ENCODE results near the gene ITGA11. TPM values are rescaled to one million over a fixed set of nuclear protein-coding genes. Genes with fewer than 3 reads are reported as not detected.

Gene ITGA11
- total and polyA plus RNA-seq, 3 experiments from 2014 or later: not detected

GRCh38 chr15:68471541-68471940 is 39.6 kb upstream of the ITGA11 start:
- no peak for DNase-seq
- peaks cover 12 to 23% of the 10 kb centered on the region in 2 donors for H3K27me3 Mint-ChIP-seq
- H3K36me3 Mint-ChIP-seq: no peaks in the 10 kb centered on the region
- H3K9me3 ChIP-seq (ENCODE audit: low read length): no peaks in the 10 kb centered on the region
- no peaks in the 10 kb centered on the region for H3K36me3 ChIP-seq (ENCODE audit: insufficient read depth, low read length)
- no peak overlapping the region for H3K27ac ChIP-seq (ENCODE audit: low read depth, low read length)
- H3K4me1 ChIP-seq (ENCODE audit: insufficient read depth, low read length): no peaks in the 10 kb centered on the region
- H3K9me3 Mint-ChIP-seq: no peaks in the 10 kb centered on the region
- CTCF ChIA-PET: interaction anchor here (0.6 kb wide), 1 partner anchor 134 kb away, joined by 3 read pairs; no protein-coding TSS in a partner anchor
- H3K27me3 ChIP-seq (ENCODE audit: insufficient read depth, low read length, poor library complexity, severe bottlenecking): no peaks in the 10 kb centered on the region
- no peak overlapping the region for H3K27ac Mint-ChIP-seq
- POLR2A ChIA-PET: no interaction called here
- H3K4me3 ChIP-seq (ENCODE audit: low read length): no peak overlapping the region
- H3K4me3 Mint-ChIP-seq: no peak overlapping the region
- no peaks in the 10 kb centered on the region for H3K4me1 Mint-ChIP-seq

- Mint-ChIP-seq H3K27ac (no peak overlapping the region), H3K9me3 (no peaks in the 10 kb centered on the region), H3K27me3 (peaks cover 11 to 22% of the 10 kb centered on the region in 2 donors), H3K4me1 (no peaks in the 10 kb centered on the region), H3K36me3 (no peaks in the 10 kb centered on the region), H3K4me3 (no peak overlapping the region)
- ChIA-PET POLR2A (no interaction called here), CTCF (no interaction called here)
- Histone ChIP-seq H3K27me3 (ENCODE audit: insufficient read depth, low read length, poor library complexity, severe bottlenecking) (no peaks in the 10 kb centered on the region), H3K4me1 (ENCODE audit: insufficient read depth, low read length) (no peaks in the 10 kb centered on the region), H3K4me3 (ENCODE audit: low read length) (no peak overlapping the region), H3K9me3 (ENCODE audit: low read length) (no peaks in the 10 kb centered on the region), H3K27ac (ENCODE audit: low read depth, low read length) (no peak overlapping the region), H3K36me3 (ENCODE audit: insufficient read depth, low read length) (no peaks in the 10 kb centered on the region)
- DNase-seq: no peak
Measured at GRCh38 chr15:68470976-68471375, 39.0 kb upstream of the ITGA11 start.

DNA sequence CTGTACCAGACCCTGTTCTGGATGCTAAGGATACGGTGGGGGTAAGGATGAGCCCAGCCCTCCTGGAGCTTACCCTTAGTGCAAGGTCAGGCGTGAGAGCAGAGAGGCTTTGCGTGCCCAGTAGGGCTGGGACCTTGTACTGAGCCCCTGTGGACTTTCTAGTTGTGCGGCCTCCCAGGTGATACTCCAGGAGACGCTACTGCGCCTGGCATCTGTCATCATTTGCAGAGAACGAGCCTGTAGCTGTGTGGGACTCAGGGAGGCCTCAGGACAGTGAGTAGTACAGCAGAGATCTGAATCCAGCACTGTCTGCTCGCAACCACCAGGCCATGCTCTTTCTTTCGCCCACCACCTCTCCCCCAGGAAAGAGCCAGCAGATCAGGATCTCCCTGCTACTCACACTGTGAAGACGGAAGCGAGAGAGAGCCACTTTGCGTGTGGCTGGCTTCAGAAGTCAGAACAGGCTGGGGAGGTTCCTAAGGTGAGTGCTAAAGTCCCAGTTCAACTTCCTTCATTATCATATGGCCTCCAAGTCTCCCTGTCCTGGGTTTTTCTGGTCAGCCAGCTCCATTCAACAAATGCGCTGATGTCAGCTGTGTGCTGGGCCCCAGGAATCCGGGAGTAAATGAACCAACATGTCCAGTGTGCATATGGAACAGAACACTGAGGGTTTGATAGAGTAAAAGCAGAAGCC is 38.2 kb upstream of the ITGA11 start:
- no peaks in the 10 kb centered on the region for H3K27me3 ChIP-seq (ENCODE audit: insufficient read depth, low read length, poor library complexity, severe bottlenecking)
- Mint-ChIP-seq H3K27me3 (peaks cover 8 to 27% of the 10 kb centered on the region in 2 donors), H3K4me1 (no peaks in the 10 kb centered on the region), H3K36me3 (no peaks in the 10 kb centered on the region), H3K9me3 (no peaks in the 10 kb centered on the region), H3K4me3 (no peak overlapping the region), H3K27ac (no peak overlapping the region)
- ChIA-PET POLR2A (no interaction called here), CTCF (no interaction called here)
- H3K4me1 ChIP-seq (ENCODE audit: insufficient read depth, low read length): no peaks in the 10 kb centered on the region
- H3K9me3 ChIP-seq (ENCODE audit: low read length): no peaks in the 10 kb centered on the region
- DNase-seq: no peak
- no peak overlapping the region for H3K27ac ChIP-seq (ENCODE audit: low read depth, low read length)
- H3K36me3 ChIP-seq (ENCODE audit: insufficient read depth, low read length): no peaks in the 10 kb centered on the region
- no peak overlapping the region for H3K4me3 ChIP-seq (ENCODE audit: low read length)

DNA sequence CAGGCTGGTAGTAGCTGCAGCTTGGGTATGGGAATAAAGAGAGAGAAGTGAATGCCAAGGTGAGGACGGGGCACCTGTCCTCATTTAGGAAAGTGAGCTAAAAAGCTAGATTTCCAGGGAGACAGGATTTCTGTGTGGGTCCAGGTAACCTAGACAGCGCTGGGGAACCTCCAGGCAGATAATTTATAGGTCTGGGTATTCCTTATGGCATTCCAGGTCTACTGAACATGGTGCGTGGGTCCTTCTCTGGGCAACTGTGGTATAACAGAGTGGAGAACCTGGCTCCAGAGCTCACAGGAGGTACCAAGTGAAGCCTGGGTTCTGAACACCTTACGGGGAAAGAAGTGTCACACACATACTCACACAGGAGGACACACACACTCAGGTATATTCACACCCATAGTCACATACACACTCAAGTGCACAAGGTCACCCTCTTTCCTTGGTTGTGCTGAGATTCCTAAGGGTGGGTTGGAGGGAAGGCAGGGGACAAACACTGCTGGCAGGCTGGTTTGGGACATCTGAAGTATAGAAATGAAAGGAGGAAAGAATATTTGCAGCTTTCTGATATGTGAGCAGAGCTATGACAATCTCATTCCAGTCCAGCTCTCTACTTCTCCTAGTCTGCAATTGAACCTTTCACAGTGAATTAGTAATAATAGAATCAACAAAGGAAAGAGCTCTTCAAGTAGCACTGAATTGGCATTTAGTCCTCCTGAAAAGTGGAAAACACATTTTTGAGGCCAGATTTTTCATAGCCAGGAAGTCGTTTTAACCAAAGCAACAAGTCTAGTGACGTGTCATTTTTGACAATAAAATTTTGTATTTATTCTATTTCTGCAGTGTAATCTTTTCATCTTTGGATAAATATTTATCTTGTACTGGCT is 37.4 kb upstream of the ITGA11 start:
- Mint-ChIP-seq H3K27me3 (peaks cover 7 to 24% of the 10 kb centered on the region in 2 donors), H3K9me3 (no peaks in the 10 kb centered on the region), H3K27ac (no peak overlapping the region), H3K4me3 (no peak overlapping the region), H3K4me1 (no peaks in the 10 kb centered on the region), H3K36me3 (no peaks in the 10 kb centered on the region)
- ChIA-PET CTCF (no interaction called here), POLR2A (no interaction called here)
- Histone ChIP-seq H3K27ac (ENCODE audit: low read depth, low read length) (no peak overlapping the region), H3K9me3 (ENCODE audit: low read length) (no peaks in the 10 kb centered on the region), H3K27me3 (ENCODE audit: insufficient read depth, low read length, poor library complexity, severe bottlenecking) (no peaks in the 10 kb centered on the region), H3K4me3 (ENCODE audit: low read length) (no peak overlapping the region), H3K4me1 (ENCODE audit: insufficient read depth, low read length) (no peaks in the 10 kb centered on the region), H3K36me3 (ENCODE audit: insufficient read depth, low read length) (no peaks in the 10 kb centered on the region)
- no peak for DNase-seq

GRCh38 chr15:68466876-68467275 is 34.9 kb upstream of the ITGA11 start:
- CTCF ChIA-PET: no interaction called here
- Histone ChIP-seq H3K27me3 (ENCODE audit: insufficient read depth, low read length, poor library complexity, severe bottlenecking) (no peaks in the 10 kb centered on the region), H3K27ac (ENCODE audit: low read depth, low read length) (no peak overlapping the region), H3K9me3 (ENCODE audit: low read length) (no peaks in the 10 kb centered on the region), H3K4me3 (ENCODE audit: low read length) (no peak overlapping the region), H3K36me3 (ENCODE audit: insufficient read depth, low read length) (no peaks in the 10 kb centered on the region), H3K4me1 (ENCODE audit: insufficient read depth, low read length) (no peaks in the 10 kb centered on the region)
- no peaks in the 10 kb centered on the region for H3K9me3 Mint-ChIP-seq
- no peak overlapping the region for H3K27ac Mint-ChIP-seq
- no peak overlapping the region for H3K4me3 Mint-ChIP-seq
- no peak for DNase-seq
- H3K36me3 Mint-ChIP-seq: no peaks in the 10 kb centered on the region
- H3K4me1 Mint-ChIP-seq: no peaks in the 10 kb centered on the region
- H3K27me3 Mint-ChIP-seq: peaks cover 3 to 21% of the 10 kb centered on the region in 2 donors
- POLR2A ChIA-PET: no interaction called here

DNA sequence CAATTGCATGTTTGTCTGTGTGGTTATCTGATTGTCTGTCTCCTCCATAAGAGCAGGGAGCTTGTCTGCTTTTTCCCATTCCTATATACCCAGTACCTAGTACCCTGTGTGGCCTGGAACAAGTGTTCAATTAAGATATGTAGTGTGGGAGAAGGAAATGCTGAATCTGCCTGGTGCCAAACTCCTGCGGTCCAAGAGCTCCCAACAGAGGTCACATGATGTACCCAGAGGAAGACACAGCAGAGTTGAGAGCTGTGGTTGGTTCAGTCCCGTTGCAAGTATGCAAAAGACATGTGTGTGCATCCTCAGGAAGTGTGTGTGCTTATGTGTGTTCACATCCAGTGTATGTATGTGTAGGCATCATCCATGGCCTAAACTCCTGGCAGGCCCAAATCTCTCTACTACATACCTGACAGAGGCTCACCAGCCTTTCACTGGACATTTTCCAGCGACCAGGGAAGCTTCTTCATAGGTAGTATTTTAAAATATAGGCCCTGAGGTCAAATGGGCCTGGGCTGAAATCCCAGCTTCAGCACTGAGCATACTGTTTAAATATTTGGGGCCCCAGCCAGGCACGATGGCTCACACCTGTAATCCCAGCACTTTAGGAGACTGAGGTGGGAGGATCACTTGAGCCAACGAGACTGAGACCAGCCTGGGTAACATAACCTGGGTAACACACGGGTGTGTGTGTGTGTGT is 34.0 kb upstream of the ITGA11 start:
- H3K27ac Mint-ChIP-seq: no peak overlapping the region
- H3K36me3 Mint-ChIP-seq: no peaks in the 10 kb centered on the region
- ChIA-PET CTCF (no interaction called here), POLR2A (no interaction called here)
- no peak overlapping the region for H3K27ac ChIP-seq (ENCODE audit: low read depth, low read length)
- H3K9me3 ChIP-seq (ENCODE audit: low read length): no peaks in the 10 kb centered on the region
- H3K27me3 ChIP-seq (ENCODE audit: insufficient read depth, low read length, poor library complexity, severe bottlenecking): no peaks in the 10 kb centered on the region
- no peaks in the 10 kb centered on the region for H3K4me1 ChIP-seq (ENCODE audit: insufficient read depth, low read length)
- no peak overlapping the region for H3K4me3 Mint-ChIP-seq
- no peak for DNase-seq
- H3K27me3 Mint-ChIP-seq: peaks cover 3 to 18% of the 10 kb centered on the region in 2 donors
- no peaks in the 10 kb centered on the region for H3K9me3 Mint-ChIP-seq
- no peak overlapping the region for H3K4me3 ChIP-seq (ENCODE audit: low read length)
- no peaks in the 10 kb centered on the region for H3K36me3 ChIP-seq (ENCODE audit: insufficient read depth, low read length)
- no peaks in the 10 kb centered on the region for H3K4me1 Mint-ChIP-seq

DNA sequence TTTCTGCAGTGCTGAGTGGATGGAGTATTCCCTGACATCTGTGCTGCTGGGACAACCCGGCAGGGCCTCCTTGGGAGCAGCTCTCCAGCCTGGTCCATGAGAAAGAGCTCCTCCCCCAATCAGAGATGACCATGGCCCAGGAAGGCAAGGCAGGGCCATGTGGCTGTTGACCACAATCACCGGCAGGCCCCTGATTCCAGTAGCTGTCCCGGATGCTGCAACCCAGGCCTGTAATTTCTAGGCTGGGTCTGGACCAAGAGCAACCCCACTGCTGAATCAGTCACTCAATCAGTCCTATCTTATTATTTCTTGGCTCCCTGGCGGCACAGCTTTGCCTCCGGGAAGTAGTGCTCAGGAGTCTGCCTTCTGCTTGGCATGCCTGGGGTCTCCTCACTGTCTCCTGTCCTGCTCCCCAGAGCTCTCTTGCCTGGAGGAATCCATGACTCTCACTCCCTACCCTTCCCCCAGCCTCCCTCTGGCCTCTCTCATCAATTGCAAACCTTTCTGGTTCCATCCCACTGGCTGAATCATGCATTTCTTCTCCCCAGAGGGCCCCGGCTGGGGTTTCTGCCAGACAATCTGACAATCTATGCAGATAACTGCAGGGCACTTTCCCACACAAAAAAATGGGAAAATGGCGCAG is 32.6 kb upstream of the ITGA11 start:
- ChIA-PET CTCF (no interaction called here), POLR2A (no interaction called here)
- Mint-ChIP-seq H3K27ac (no peak overlapping the region), H3K27me3 (peaks cover 3 to 25% of the 10 kb centered on the region in 2 donors), H3K4me1 (no peaks in the 10 kb centered on the region), H3K36me3 (no peaks in the 10 kb centered on the region), H3K9me3 (peaks cover 0 to 4% (median 0%) of the 10 kb centered on the region in 5 donors), H3K4me3 (no peak overlapping the region)
- no peaks in the 10 kb centered on the region for H3K27me3 ChIP-seq (ENCODE audit: insufficient read depth, low read length, poor library complexity, severe bottlenecking)
- no peak for DNase-seq
- no peaks in the 10 kb centered on the region for H3K9me3 ChIP-seq (ENCODE audit: low read length)
- no peaks in the 10 kb centered on the region for H3K4me1 ChIP-seq (ENCODE audit: insufficient read depth, low read length)
- H3K4me3 ChIP-seq (ENCODE audit: low read length): no peak overlapping the region
- no peaks in the 10 kb centered on the region for H3K36me3 ChIP-seq (ENCODE audit: insufficient read depth, low read length)
- H3K27ac ChIP-seq (ENCODE audit: low read depth, low read length): no peak overlapping the region

- no peaks in the 10 kb centered on the region for H3K36me3 ChIP-seq (ENCODE audit: insufficient read depth, low read length)
- Mint-ChIP-seq H3K27me3 (peaks cover 3 to 20% of the 10 kb centered on the region in 2 donors), H3K27ac (no peak overlapping the region), H3K4me3 (no peak overlapping the region), H3K9me3 (peaks cover 0 to 4% (median 0%) of the 10 kb centered on the region in 5 donors), H3K36me3 (no peaks in the 10 kb centered on the region), H3K4me1 (no peaks in the 10 kb centered on the region)
- no peak overlapping the region for H3K27ac ChIP-seq (ENCODE audit: low read depth, low read length)
- no peaks in the 10 kb centered on the region for H3K27me3 ChIP-seq (ENCODE audit: insufficient read depth, low read length, poor library complexity, severe bottlenecking)
- ChIA-PET CTCF (no interaction called here), POLR2A (no interaction called here)
- H3K4me3 ChIP-seq (ENCODE audit: low read length): no peak overlapping the region
- H3K9me3 ChIP-seq (ENCODE audit: low read length): no peaks in the 10 kb centered on the region
- no peaks in the 10 kb centered on the region for H3K4me1 ChIP-seq (ENCODE audit: insufficient read depth, low read length)
- no peak for DNase-seq
Measured at GRCh38 chr15:68463996-68464395, 32.0 kb upstream of the ITGA11 start.
